Naive thymus-derived CD8-positive, alpha-beta T cell (primary cell): ENCODE measurements around the gene TP53BP2. TPM values are rescaled to one million over a fixed set of nuclear protein-coding genes. Genes with fewer than 3 reads are reported as not detected.
"Not testable (repeated sequence)": the region's sequence is repeated elsewhere in the genome, so short reads cannot be mapped to it uniquely, and the experiment has no call there.

Experiments used
- ATAC-seq, 2 donors: fragments of 150-1000 bp; cut with Tn5 transposase in 1 of 2; sonication (Bioruptor Pico), chemical (Tn5 transposase) in 1 of 2; 1 replicate in 1 of 2; 2 replicates in 1 of 2; pipeline ENCODE4 v1.10.0; 2021; ENCODE audit warnings: mild to moderate bottlenecking in 2 of 2, moderate library complexity in 2 of 2
- POLR2A ChIA-PET: fragments of 350-600 bp; sonication (Branson Sonifier 250); formaldehyde crosslinking; loops from one replicate; lab custom pipeline; 2021; ENCODE audit warnings: antibody characterized with exemption; lab: Charles Lee
- DNase-seq, 10 donors: peaks; one replicate each; pipeline versions ENCODE4 v3.0.0 to v3.0.0-alpha.2; 2020 to 2022
- H3K27ac Mint-ChIP-seq, 10 donors: one replicate each; pipeline ENCODE4 v1.8.0; 2020 to 2022; ENCODE audit warnings: mild to moderate bottlenecking in 10 of 10, mixed read lengths in 10 of 10, moderate library complexity in 4 of 10, inconsistent platforms in 1 of 10
- H3K27me3 Mint-ChIP-seq, 5 donors: one replicate each; pipeline ENCODE4 v1.8.0; 2021 to 2022; ENCODE audit warnings: mixed read lengths in 5 of 5
- H3K36me3 Mint-ChIP-seq, 3 donors: one replicate each; pipeline ENCODE4 v1.8.0; 2020 to 2022; ENCODE audit warnings: mixed read lengths in 3 of 3, mild to moderate bottlenecking in 2 of 3, inconsistent platforms in 1 of 3
- H3K4me1 Mint-ChIP-seq, 4 donors: one replicate each; pipeline ENCODE4 v1.8.0; 2021 to 2022; ENCODE audit warnings: mixed read lengths in 4 of 4
- H3K4me3 Mint-ChIP-seq, 10 donors: one replicate each; pipeline ENCODE4 v1.8.0; 2020 to 2022; ENCODE audit warnings: mild to moderate bottlenecking in 10 of 10, mixed read lengths in 10 of 10, moderate library complexity in 6 of 10, inconsistent platforms in 1 of 10
- H3K9me3 Mint-ChIP-seq, 9 donors: one replicate each; pipeline ENCODE4 v1.8.0; 2020 to 2022; ENCODE audit warnings: mixed read lengths in 9 of 9, mild to moderate bottlenecking in 3 of 9, inconsistent platforms in 1 of 9, moderate library complexity in 1 of 9
- polyA plus RNA-seq, 3 donors: library from polyadenylated mRNA; unstranded; fragments of 300-500 nt; fragmentation: Illumina TruSeq; gene quantifications; one replicate each; pipeline ENCODE4 v1.2.3, GENCODE V29; 2021
- total RNA-seq, 8 experiments: library from RNA in 2 of 8; stranded (reverse) in 2 of 8; gene quantifications; one replicate each; pipeline ENCODE4 v1.2.3 and lab custom pipeline; 2021 to 2026

TP53BP2 gene
- total and polyA plus RNA-seq, 5 experiments from 2014 or later, result 7.4 to 46.2 (median 10.8) TPM

- H3K36me3 Mint-ChIP-seq, result peaks cover 18 to 65% (median 27%) of the 10 kb centered on the region in 3 donors
- POLR2A ChIA-PET, result interaction anchor here (4.1 kb wide), 1 partner anchor 35 kb away, joined by 18 read pairs; the partner anchor contains the start of gene TP53BP2
- H3K4me3 Mint-ChIP-seq, result no peak overlapping the region
- no peaks in the 10 kb centered on the region for H3K9me3 Mint-ChIP-seq
- peaks cover 17 to 28% (median 23%) of the 10 kb centered on the region in 4 donors for H3K4me1 Mint-ChIP-seq
- ATAC-seq (no peak), DNase-seq (no peak)
- H3K27me3 Mint-ChIP-seq, result no peaks in the 10 kb centered on the region
- no peak overlapping the region for H3K27ac Mint-ChIP-seq
Measured at GRCh38 chr1:223810586-223810985, 35.2 kb downstream of the TP53BP2 start.

DNA sequence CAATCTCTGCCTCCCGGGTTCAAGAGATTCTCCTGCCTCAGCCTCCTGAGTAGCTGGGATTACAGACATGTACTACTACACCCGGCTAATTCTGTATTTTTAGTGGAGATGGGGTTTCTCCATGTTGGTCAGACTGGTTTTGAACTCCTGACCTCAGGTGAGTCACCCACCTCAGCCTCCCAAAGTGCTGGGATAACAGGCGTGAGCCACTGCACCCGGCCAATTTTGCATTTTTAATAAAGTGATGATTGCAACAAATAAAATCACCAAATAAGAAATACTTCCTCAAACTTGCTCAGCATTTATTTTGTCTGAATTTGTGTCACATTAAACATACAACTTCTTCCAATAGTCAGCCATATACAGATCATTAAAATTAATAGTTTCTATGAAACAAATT lies 35.8 kb downstream of the TP53BP2 start:
- POLR2A ChIA-PET, ATAC-seq, DNase-seq, H3K9me3 Mint-ChIP-seq, H3K4me3 Mint-ChIP-seq, H3K27me3 Mint-ChIP-seq, H3K27ac Mint-ChIP-seq: not testable (repeated sequence)
- peaks cover 18 to 67% (median 27%) of the 10 kb centered on the region in 3 donors for H3K36me3 Mint-ChIP-seq
- peaks cover 14 to 23% (median 20%) of the 10 kb centered on the region in 4 donors for H3K4me1 Mint-ChIP-seq

DNA sequence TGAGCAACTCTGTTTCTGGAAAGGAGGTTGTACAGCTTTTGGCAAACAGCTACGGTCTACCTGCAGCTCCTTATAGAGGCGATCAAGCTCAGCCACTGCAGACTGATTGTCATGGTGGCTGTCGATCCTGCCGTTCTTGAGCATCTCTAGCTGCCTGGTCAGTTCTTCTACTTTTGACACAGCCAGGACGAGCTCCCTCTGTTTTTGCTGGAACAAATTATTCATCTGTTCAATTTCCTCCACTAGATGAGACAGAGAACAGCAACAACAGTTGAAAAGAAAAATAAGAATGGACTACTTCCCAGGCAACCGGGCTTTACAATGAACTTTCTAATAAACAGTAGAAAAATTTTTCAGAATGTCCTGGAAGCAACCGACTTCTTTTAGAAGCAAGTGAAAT lies 42.5 kb downstream of the TP53BP2 start:
- no peaks in the 10 kb centered on the region for H3K27me3 Mint-ChIP-seq
- peaks cover 0 to 1% (median 0%) of the 10 kb centered on the region in 4 donors for H3K4me1 Mint-ChIP-seq
- peaks cover 16 to 81% (median 30%) of the 10 kb centered on the region in 3 donors for H3K36me3 Mint-ChIP-seq
- peak overlapping the region in 1 of 10 donors; percentile 62 for H3K27ac Mint-ChIP-seq
- ATAC-seq, result no peak
- no peaks in the 10 kb centered on the region for H3K9me3 Mint-ChIP-seq
- POLR2A ChIA-PET, result no interaction called here
- no peak overlapping the region for H3K4me3 Mint-ChIP-seq
- DNase-seq, result no peak

GRCh38 chr1:223802602-223803001 lies 43.1 kb downstream of the TP53BP2 start:
- Mint-ChIP-seq H3K4me1 (peaks cover 0 to 1% (median 0%) of the 10 kb centered on the region in 4 donors), H3K27ac (peak overlapping the region in 1 of 10 donors; percentile 14), H3K9me3 (no peaks in the 10 kb centered on the region), H3K27me3 (no peaks in the 10 kb centered on the region), H3K4me3 (no peak overlapping the region), H3K36me3 (peaks cover 16 to 85% (median 32%) of the 10 kb centered on the region in 3 donors)
- POLR2A ChIA-PET, result no interaction called here
- no peak for ATAC-seq
- DNase-seq, result no peak

DNA sequence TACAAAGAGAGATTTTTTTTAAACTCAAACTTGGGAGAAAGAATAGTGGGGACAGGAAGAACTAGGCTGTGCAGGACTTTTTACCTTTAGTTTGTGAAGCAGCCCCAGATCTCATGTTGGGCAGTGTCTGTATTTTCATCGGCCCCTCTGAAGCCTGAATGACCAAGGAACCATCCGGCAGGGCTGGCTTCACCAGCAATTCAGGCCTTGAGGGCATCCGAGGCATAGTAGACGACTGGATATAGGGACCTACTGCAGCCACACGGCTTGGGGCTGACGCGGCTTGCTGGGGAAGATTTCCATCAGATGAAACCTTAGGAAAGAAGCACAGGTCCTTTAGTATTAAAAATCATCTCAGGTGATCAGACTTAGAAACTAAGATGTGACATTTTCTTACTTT lies 43.7 kb downstream of the TP53BP2 start:
- Mint-ChIP-seq H3K9me3 (no peaks in the 10 kb centered on the region), H3K27ac (peak overlapping the region in 1 of 10 donors; percentile 49), H3K4me3 (no peak overlapping the region), H3K27me3 (no peaks in the 10 kb centered on the region), H3K4me1 (peaks cover 0 to 1% (median 0%) of the 10 kb centered on the region in 4 donors), H3K36me3 (peaks cover 12 to 84% (median 30%) of the 10 kb centered on the region in 3 donors)
- POLR2A ChIA-PET, result no interaction called here
- ATAC-seq (no peak), DNase-seq (no peak)

DNA sequence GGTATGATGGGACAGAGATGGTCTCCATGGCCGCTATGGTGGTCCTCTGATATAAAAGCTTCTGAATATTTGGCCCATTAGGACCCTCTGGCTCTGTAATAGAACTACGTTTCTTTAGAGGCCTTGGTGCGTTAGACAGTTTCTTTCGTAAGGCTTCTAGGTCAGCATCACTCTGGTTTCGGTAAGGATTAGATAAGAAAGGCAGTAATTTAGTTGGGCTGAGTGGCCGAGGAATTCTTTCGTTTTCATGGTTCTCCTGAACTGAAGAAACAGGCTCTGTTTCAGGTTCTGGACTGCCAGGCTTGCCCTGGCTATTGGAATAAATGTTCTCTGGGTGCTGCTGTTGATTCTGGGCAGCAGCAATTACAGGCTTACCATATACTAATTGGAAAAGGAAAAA lies 49.5 kb downstream of the TP53BP2 start:
- Mint-ChIP-seq H3K27ac (peak overlapping the region in 1 of 10 donors; percentile 66), H3K4me1 (no peaks in the 10 kb centered on the region), H3K9me3 (no peaks in the 10 kb centered on the region), H3K4me3 (no peak overlapping the region), H3K27me3 (no peaks in the 10 kb centered on the region), H3K36me3 (peaks cover 3 to 83% (median 17%) of the 10 kb centered on the region in 3 donors)
- POLR2A ChIA-PET, result no interaction called here
- DNase-seq (no peak), ATAC-seq (no peak)

- peaks cover 3 to 73% (median 17%) of the 10 kb centered on the region in 3 donors for H3K36me3 Mint-ChIP-seq
- POLR2A ChIA-PET, result no interaction called here
- H3K9me3 Mint-ChIP-seq, result no peaks in the 10 kb centered on the region
- H3K27me3 Mint-ChIP-seq, result no peaks in the 10 kb centered on the region
- no peak overlapping the region for H3K27ac Mint-ChIP-seq
- no peak overlapping the region for H3K4me3 Mint-ChIP-seq
- DNase-seq, result no peak
- no peak for ATAC-seq
- no peaks in the 10 kb centered on the region for H3K4me1 Mint-ChIP-seq
Measured at GRCh38 chr1:223794136-223794880, 51.4 kb downstream of the TP53BP2 start.

GRCh38 chr1:223793716-223794115 lies 52.0 kb downstream of the TP53BP2 start:
- no peak overlapping the region for H3K4me3 Mint-ChIP-seq
- DNase-seq (no peak), ATAC-seq (no peak)
- H3K9me3 Mint-ChIP-seq, result no peaks in the 10 kb centered on the region
- peaks cover 3 to 73% (median 15%) of the 10 kb centered on the region in 3 donors for H3K36me3 Mint-ChIP-seq
- H3K4me1 Mint-ChIP-seq, result no peaks in the 10 kb centered on the region
- H3K27me3 Mint-ChIP-seq, result no peaks in the 10 kb centered on the region
- POLR2A ChIA-PET, result no interaction called here
- no peak overlapping the region for H3K27ac Mint-ChIP-seq

DNA sequence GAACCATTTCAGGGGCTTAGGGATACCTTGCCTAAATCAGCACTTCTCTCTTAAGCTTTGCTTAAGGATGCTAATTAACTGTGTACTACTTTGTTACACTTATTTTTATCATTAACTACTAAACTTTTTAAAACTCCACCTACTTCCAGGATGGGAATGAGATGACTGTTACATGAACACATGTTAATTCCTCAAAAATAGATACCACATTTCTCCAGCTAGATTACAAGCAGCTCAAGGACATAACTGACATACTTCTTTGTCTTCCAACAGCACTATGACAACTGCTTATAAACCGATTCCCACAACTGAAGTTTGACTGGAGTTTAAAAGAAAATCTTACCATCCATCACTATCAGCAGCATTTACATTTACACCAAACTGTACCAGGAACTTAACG lies 53.7 kb downstream of the TP53BP2 start:
- no peaks in the 10 kb centered on the region for H3K9me3 Mint-ChIP-seq
- peak overlapping the region in 2 of 10 donors; percentile 7 to 48 for H3K27ac Mint-ChIP-seq
- DNase-seq (no peak), ATAC-seq (no peak)
- H3K4me3 Mint-ChIP-seq, result no peak overlapping the region
- peaks cover 3 to 73% (median 10%) of the 10 kb centered on the region in 3 donors for H3K36me3 Mint-ChIP-seq
- H3K27me3 Mint-ChIP-seq, result no peaks in the 10 kb centered on the region
- POLR2A ChIA-PET, result no interaction called here
- H3K4me1 Mint-ChIP-seq, result no peaks in the 10 kb centered on the region

- DNase-seq, result no peak
- POLR2A ChIA-PET, result no interaction called here
- Mint-ChIP-seq H3K9me3 (no peaks in the 10 kb centered on the region), H3K4me3 (no peak overlapping the region), H3K27me3 (no peaks in the 10 kb centered on the region), H3K36me3 (peaks cover 4 to 68% (median 7%) of the 10 kb centered on the region in 3 donors), H3K4me1 (no peaks in the 10 kb centered on the region), H3K27ac (peak overlapping the region in 5 of 10 donors; percentile 26 to 69 (median 37))
- ATAC-seq, result no peak
Measured at GRCh38 chr1:223788746-223789415, 56.9 kb downstream of the TP53BP2 start.

DNA sequence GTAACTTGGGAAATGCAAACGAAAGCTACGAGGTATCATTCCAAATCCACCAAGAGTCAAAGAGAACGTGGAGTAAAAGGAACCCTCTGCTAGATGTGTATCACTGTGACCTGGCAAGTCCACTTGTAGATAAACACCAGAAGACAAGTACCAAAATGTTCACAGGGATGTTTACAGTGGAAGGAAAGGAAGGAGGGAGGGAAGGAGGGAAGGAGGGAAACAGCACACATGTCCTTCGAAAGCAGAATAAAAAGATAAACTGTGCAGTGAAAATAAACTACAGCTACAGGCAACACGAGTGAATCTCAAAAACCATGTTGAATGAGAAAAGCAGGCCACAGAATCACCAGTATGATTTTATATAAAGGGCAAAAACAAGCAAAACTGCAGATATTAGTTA lies 59.9 kb downstream of the TP53BP2 start:
- no peaks in the 10 kb centered on the region for H3K9me3 Mint-ChIP-seq
- no peak overlapping the region for H3K4me3 Mint-ChIP-seq
- no peak for ATAC-seq
- no peaks in the 10 kb centered on the region for H3K27me3 Mint-ChIP-seq
- H3K36me3 Mint-ChIP-seq, result peaks cover 3 to 65% (median 5%) of the 10 kb centered on the region in 3 donors
- H3K27ac Mint-ChIP-seq, result peak overlapping the region in 1 of 10 donors; percentile 21
- POLR2A ChIA-PET, result no interaction called here
- no peak for DNase-seq
- H3K4me1 Mint-ChIP-seq, result peaks cover 0 to 2% (median 0%) of the 10 kb centered on the region in 4 donors

- DNase-seq, result no peak
- H3K36me3 Mint-ChIP-seq, result peaks cover 3 to 69% (median 5%) of the 10 kb centered on the region in 3 donors
- ATAC-seq, result no peak
Measured at GRCh38 chr1:223784541-223784940, 61.2 kb downstream of the TP53BP2 start.

DNA sequence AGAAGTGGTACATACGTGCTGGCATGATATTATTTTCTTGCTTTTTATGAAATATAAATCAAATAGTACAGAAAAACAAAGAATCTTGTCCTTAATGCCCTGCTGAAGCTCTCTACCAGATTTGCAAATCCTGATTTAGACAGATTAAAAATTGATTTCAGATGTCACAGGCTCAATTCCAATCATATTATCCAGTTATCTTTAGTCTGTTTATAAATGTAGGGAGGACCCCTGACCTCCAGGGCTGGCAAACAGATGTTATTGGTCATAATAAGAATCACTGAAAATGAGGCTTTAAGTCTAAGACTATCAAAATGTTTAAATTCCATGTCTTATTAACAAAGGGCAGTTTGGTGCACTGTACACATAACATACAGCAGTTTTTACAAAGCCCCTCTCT lies 62.1 kb downstream of the TP53BP2 start:
- no peak for DNase-seq
- H3K4me3 Mint-ChIP-seq, result no peak overlapping the region
- peaks cover 0 to 2% (median 0%) of the 10 kb centered on the region in 4 donors for H3K4me1 Mint-ChIP-seq
- H3K36me3 Mint-ChIP-seq, result peaks cover 5 to 72% (median 5%) of the 10 kb centered on the region in 3 donors
- H3K27me3 Mint-ChIP-seq, result no peaks in the 10 kb centered on the region
- H3K9me3 Mint-ChIP-seq, result no peaks in the 10 kb centered on the region
- POLR2A ChIA-PET, result no interaction called here
- peak overlapping the region in 4 of 10 donors; percentile 7 to 85 (median 45) for H3K27ac Mint-ChIP-seq
- ATAC-seq, result no peak

More at GRCh38 chr1:223784541-223784940, 61.2 kb downstream of the TP53BP2 start:
- Mint-ChIP-seq H3K4me3 (no peak overlapping the region), H3K4me1 (peaks cover 0 to 2% (median 0%) of the 10 kb centered on the region in 4 donors), H3K27ac (peak overlapping the region in 1 of 10 donors; percentile 27), H3K27me3 (no peaks in the 10 kb centered on the region), H3K9me3 (no peaks in the 10 kb centered on the region)
- POLR2A ChIA-PET, result no interaction called here
